K562 (cell line): ENCODE data around the gene IGFL1. TPM values are rescaled to one million over a fixed set of nuclear protein-coding genes. Genes with fewer than 3 reads are reported as not detected.

Experiments
- AFF4 ChIP-seq: sonication (generic); formaldehyde crosslinking; IDR thresholded peaks from 2 replicates; pipeline ENCODE4 v1.8.0; 2023; ENCODE audit warnings: mild to moderate bottlenecking, missing genetic modification reagents
- TEAD1 ChIP-seq, 2 experiments: fragments of 450-650 bp in 1 of 2; sonication (generic) in 1 of 2; formaldehyde crosslinking; IDR thresholded peaks; 2 replicates each; pipeline versions ENCODE4 v1.4.0 to v1.8.0; 2020 to 2022; ENCODE audit warnings: mild to moderate bottlenecking in 2 of 2, missing genetic modification reagents in 1 of 2
- ZC3H4 ChIP-seq: sonication (generic); formaldehyde crosslinking; IDR thresholded peaks from 2 replicates; pipeline ENCODE4 v1.9.0; 2021; ENCODE audit warnings: missing genetic modification reagents, borderline replicate concordance
- ZNF175 ChIP-seq: fragments of 200-800 bp; sonication (Bioruptor generic); IDR thresholded peaks from 2 replicates; pipeline ENCODE4 v1.6.1; 2016; ENCODE audit warnings: low read depth, mild to moderate bottlenecking, missing genetic modification characterization, missing compliant biosample characterization
- ZNF830 ChIP-seq: fragments of 250-450 bp; sonication (Bioruptor Pico); IDR thresholded peaks from 2 replicates; pipeline ENCODE4 v1.5.0; 2021; ENCODE audit warnings: mild to moderate bottlenecking
- polyA plus RNA-seq, 8 experiments: library from polyadenylated mRNA; depleted of rRNA in 4 of 8; stranded (reverse) in 5 of 8; unstranded in 3 of 8; fragments of >200 nt; fragmentation: Nextera tagmentation in 2 of 8; fragmentation: Illumina TruSeq in 1 of 8; extraction: Ambion mirVana in 2 of 8; extraction: Trizol in 1 of 8; gene quantifications; 2 replicates each; pipeline versions ENCODE4 v1.2.1 to v1.2.3, GENCODE V29; 2011 to 2014; ENCODE audit warnings: inconsistent platforms in 1 of 8, missing spikeins in 1 of 8
- total RNA-seq, 7 experiments: library from RNA; depleted of rRNA in 6 of 7; stranded (reverse); fragments of >200 nt in 6 of 7; fragmentation: Illumina TruSeq in 2 of 7; extraction: Trizol in 2 of 7; gene quantifications; 2 replicates each; pipeline versions ENCODE4 v1.2.1 to v1.2.3, GENCODE V29; 2011 to 2021; ENCODE audit warnings: low replicate concordance in 1 of 7
- TF ChIP-seq, protein P1 (sequence below): fragments of 250-450 bp; sonication (Bioruptor Pico); IDR thresholded peaks from 2 replicates; pipeline ENCODE4 v1.5.0; 2020; ENCODE audit warnings: mild to moderate bottlenecking

The IGFL1 gene
- total and polyA plus RNA-seq, 9 of the 15 experiments (the other 6 are each of a cell fraction or from before 2014, with no cell fraction given) = not detected

DNA sequence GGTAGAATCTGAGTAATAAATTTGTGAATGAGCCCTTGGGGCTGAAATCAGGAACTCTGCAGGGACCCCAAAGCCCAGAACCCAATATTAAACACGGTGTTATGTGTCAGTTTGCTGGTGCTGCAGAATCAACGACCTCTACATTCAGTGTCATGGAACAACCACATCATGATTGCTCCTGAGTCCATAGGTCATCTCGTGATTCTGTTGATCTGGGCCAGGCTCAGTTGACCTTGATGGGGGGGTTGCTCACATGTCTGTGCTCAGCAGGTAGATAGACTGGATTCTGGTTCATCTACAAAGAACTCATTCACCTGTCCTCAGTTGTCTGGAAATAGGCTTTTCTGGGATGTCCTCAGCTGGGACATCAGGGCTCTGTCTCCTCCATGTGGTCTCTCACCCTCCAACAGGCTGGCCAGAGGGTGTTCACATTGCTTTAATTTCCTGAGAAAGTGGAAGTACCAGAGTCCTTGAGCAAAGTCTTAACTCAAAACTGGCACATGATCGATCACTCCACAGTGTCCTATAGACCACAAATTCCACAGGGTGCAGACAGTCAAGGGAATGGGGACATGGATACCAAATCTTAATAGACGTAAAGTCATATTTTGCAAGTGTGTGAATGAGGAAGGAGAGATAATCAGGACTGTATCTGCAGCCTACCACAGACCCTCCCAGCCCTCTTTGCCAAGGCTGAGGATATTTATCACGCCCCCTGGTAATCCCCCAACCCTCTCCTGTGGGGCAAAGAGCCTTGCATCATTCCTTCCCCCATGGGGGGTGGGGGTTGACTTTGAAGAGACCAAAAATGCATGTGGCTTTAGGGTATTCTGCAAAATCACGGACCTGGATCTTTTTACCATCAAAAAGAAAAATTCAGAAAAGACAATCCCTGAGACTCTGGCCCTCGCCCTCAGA is 39.3 kb upstream of the IGFL1 start (continued):
- peak; percentile 27; the same call in 1 of the 2 replicates for TF ChIP-seq AFF4 (CRISPR knock-in tag)
- peak; percentile 84; the same call in 1 of the 2 replicates for TF ChIP-seq ZNF830 (CRISPR knock-in tag)
- TF ChIP-seq ZC3H4 = no peak
- TF ChIP-seq, protein P1, sequence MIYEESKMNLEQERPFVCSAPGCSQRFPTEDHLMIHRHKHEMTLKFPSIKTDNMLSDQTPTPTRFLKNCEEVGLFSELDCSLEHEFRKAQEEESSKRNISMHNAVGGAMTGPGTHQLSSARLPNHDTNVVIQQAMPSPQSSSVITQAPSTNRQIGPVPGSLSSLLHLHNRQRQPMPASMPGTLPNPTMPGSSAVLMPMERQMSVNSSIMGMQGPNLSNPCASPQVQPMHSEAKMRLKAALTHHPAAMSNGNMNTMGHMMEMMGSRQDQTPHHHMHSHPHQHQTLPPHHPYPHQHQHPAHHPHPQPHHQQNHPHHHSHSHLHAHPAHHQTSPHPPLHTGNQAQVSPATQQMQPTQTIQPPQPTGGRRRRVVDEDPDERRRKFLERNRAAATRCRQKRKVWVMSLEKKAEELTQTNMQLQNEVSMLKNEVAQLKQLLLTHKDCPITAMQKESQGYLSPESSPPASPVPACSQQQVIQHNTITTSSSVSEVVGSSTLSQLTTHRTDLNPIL (CRISPR knock-in tag) = peak; percentile 74
- peak in 1 of 2 experiments; percentile 2; a peak in 1 of 4 replicates for TF ChIP-seq TEAD1 (CRISPR knock-in tag; IDR thresholded peaks at IDR 0.05)
- TF ChIP-seq ZNF175 (CRISPR knock-in tag) = no peak
